K562 (cell line): ENCODE measurements around the gene CLIP1. TPM values are rescaled to one million over a fixed set of nuclear protein-coding genes. Genes with fewer than 3 reads are reported as not detected.

Experiments
- ATAC-seq: fragments of 200-7000 bp; cut with Tn5 transposase; 3 replicates; pipeline ENCODE4 v1.9.1; 2020; ENCODE audit warnings: moderate library complexity
- BruUV-seq: library from RNA; stranded (reverse); fragments of 400-500 nt; replicated peaks from 2 replicates; lab custom pipeline; 2021; lab: Mats Ljungman, UMichigan
- CTCF ChIA-PET: fragments of 300-600 bp; formaldehyde crosslinking; extraction: SDS; loops from one replicate; lab custom pipeline; 2021; ENCODE audit warnings: low intra/inter-chr PET ratio; lab: Yijun Ruan, JAX
- POLR2A ChIA-PET: fragments of 300-600, 350-650 bp; sonication (Branson Sonifier 250); formaldehyde crosslinking; extraction: SDS; loops from one replicate; lab custom pipeline; 2021; ENCODE audit warnings: antibody characterized with exemption, inconsistent platforms; lab: Yijun Ruan, JAX
- DNase-seq, 4 experiments: peaks; one replicate each; pipeline versions ENCODE4 v3.0.0 to v3.0.0-alpha.2; 2011 to 2018; ENCODE audit warnings: low spot score in 3 of 4, mixed read lengths in 3 of 4; ENCODE audit errors: extremely low read depth in 1 of 4
- FAIRE-seq: peaks from 2 replicates; lab custom pipeline; 2011; peaks lifted over from hg19 to GRCh38; lab: Jason Lieb, UNC
- H2AFZ ChIP-seq: 2 replicates; pipeline ENCODE4 v1.6.0; 2011; ENCODE audit warnings: low read depth, low read length, control low read depth, inconsistent platforms
- H3K27ac ChIP-seq: fragments of 200-600 bp; 3 replicates; pipeline ENCODE4 v1.8.0; 2011; ENCODE audit warnings: low read depth, mild to moderate bottlenecking, control low read depth, inconsistent platforms, low read length, moderate library complexity, mixed read lengths; ENCODE audit errors: extremely low read depth
- H3K27me3 ChIP-seq, 2 experiments: fragments of 300-600 bp in 1 of 2; 2 replicates in 1 of 2; 3 replicates in 1 of 2; pipeline versions ENCODE4 v1.6.0 to v1.8.0; 2011; ENCODE audit warnings: inconsistent platforms in 2 of 2, low read length in 2 of 2, mild to moderate bottlenecking in 1 of 2, mixed read lengths in 1 of 2, moderate library complexity in 1 of 2; ENCODE audit not compliant: control insufficient read depth in 2 of 2, insufficient read depth in 2 of 2
- H3K36me3 ChIP-seq: fragments of 300-600 bp; 3 replicates; pipeline ENCODE4 v1.8.0; 2011; ENCODE audit warnings: mild to moderate bottlenecking, low read length, inconsistent platforms; ENCODE audit not compliant: control insufficient read depth, insufficient read depth
- H3K4me1 ChIP-seq, 2 experiments: fragments of 200-600 bp in 1 of 2; replicated peaks in 1 of 2; 2 replicates in 1 of 2; 3 replicates in 1 of 2; pipeline versions ENCODE4 v1.5.1 to v1.8.0; 2011; ENCODE audit warnings: inconsistent platforms in 2 of 2, low read length in 2 of 2, mild to moderate bottlenecking in 1 of 2, mixed read lengths in 1 of 2, moderate library complexity in 1 of 2; ENCODE audit not compliant: control insufficient read depth in 2 of 2, insufficient read depth in 2 of 2
- H3K4me2 ChIP-seq: 2 replicates; pipeline ENCODE4 v1.6.1; 2011; ENCODE audit warnings: low read length, control low read depth, inconsistent platforms, mixed read lengths; ENCODE audit not compliant: insufficient read depth
- H3K4me3 ChIP-seq: fragments of 200-600 bp; sonication (generic), shearing (Covaris generic); 2 replicates; pipeline ENCODE4 v1.5.1; 2016; ENCODE audit warnings: control low read depth, inconsistent platforms
- H3K79me2 ChIP-seq: fragments of 200-600 bp; 3 replicates; pipeline ENCODE4 v1.8.0; 2011; ENCODE audit warnings: low read length, inconsistent platforms; ENCODE audit not compliant: control insufficient read depth, insufficient read depth
- H3K9ac ChIP-seq, 2 experiments: 2 replicates each; pipeline versions ENCODE4 v1.6.0 to v1.6.1; 2011; ENCODE audit warnings: low read depth in 2 of 2, low read length in 2 of 2, control low read depth in 1 of 2, inconsistent platforms in 1 of 2, mild to moderate bottlenecking in 1 of 2, mixed read lengths in 1 of 2; ENCODE audit not compliant: insufficient read depth in 1 of 2
- H3K9me1 ChIP-seq: one replicate; pipeline ENCODE4 v1.6.0; 2011; ENCODE audit warnings: inconsistent platforms, mild to moderate bottlenecking, low read length, moderate library complexity; ENCODE audit not compliant: control insufficient read depth, insufficient read depth
- H3K9me3 ChIP-seq: replicated peaks from 2 replicates; pipeline ENCODE4 v1.5.1; 2011; ENCODE audit warnings: low read depth, low read length, inconsistent platforms; ENCODE audit not compliant: control insufficient read depth, insufficient read depth
- H4K20me1 ChIP-seq: replicated peaks from 2 replicates; pipeline ENCODE4 v1.6.1; 2011; ENCODE audit warnings: low read length, inconsistent platforms, mixed read lengths; ENCODE audit not compliant: control insufficient read depth, insufficient read depth
- FOXK2 ChIP-seq, 2 experiments: fragments of 450-650 bp; IDR thresholded peaks in 1 of 2; conservative IDR thresholded peaks in 1 of 2; 2 replicates each; pipeline ENCODE4 v1.6.1; 2016; ENCODE audit warnings: low read depth in 2 of 2, mild to moderate bottlenecking in 1 of 2
- GABPA ChIP-seq: fragments of 200-800 bp; sonication (Bioruptor generic); conservative IDR thresholded peaks from 2 replicates; pipeline ENCODE4 v1.6.1; 2016; ENCODE audit warnings: low read depth, missing genetic modification characterization, missing compliant biosample characterization
- KDM5B ChIP-seq: fragments of 200-600 bp; sonication (generic); IDR thresholded peaks from 2 replicates; pipeline ENCODE4 v1.6.1; 2012; ENCODE audit warnings: low read depth, mild to moderate bottlenecking, moderate library complexity, low read length, control low read depth, inconsistent platforms; ENCODE audit not compliant: insufficient replicate concordance
- MCM5 ChIP-seq: fragments of 450-650 bp; IDR thresholded peaks from 2 replicates; pipeline ENCODE4 v1.6.1; 2016; ENCODE audit warnings: low read depth
- RAD51 ChIP-seq: fragments of 450-650 bp; IDR thresholded peaks from 2 replicates; pipeline ENCODE4 v1.7.1; 2016; ENCODE audit warnings: low read depth, mild to moderate bottlenecking, borderline replicate concordance
- RBBP5 ChIP-seq: fragments of 200-600 bp; sonication (generic); IDR thresholded peaks from 2 replicates; pipeline ENCODE4 v1.6.1; 2012; ENCODE audit warnings: borderline replicate concordance, mild to moderate bottlenecking, low read length, control low read depth, inconsistent platforms; ENCODE audit not compliant: insufficient read depth, poor library complexity, severe bottlenecking
- SAFB2 ChIP-seq: fragments of 200-400 bp; formaldehyde crosslinking; IDR thresholded peaks from 2 replicates; pipeline ENCODE4 v1.6.1; 2018; ENCODE audit warnings: borderline replicate concordance, low read length, low read depth, moderate library complexity; ENCODE audit not compliant: severe bottlenecking
- ZNF311 ChIP-seq: fragments of 250-450 bp; sonication (Bioruptor Pico); IDR thresholded peaks from 2 replicates; pipeline ENCODE4 v1.4.0; 2020; ENCODE audit warnings: mild to moderate bottlenecking, moderate library complexity
- ZNF644 ChIP-seq: fragments of 200-800 bp; sonication (Bioruptor generic); IDR thresholded peaks from 2 replicates; pipeline ENCODE4 v1.6.1; 2016; ENCODE audit warnings: low read depth, missing genetic modification characterization, missing compliant biosample characterization
- WGBS: fragments of 100-300 bp; shearing (Covaris generic); methylation state at CpG from one replicate; pipeline ENCODE4 v1.1.6; 2016; ENCODE audit warnings: low coverage, mixed read lengths; ENCODE audit not compliant: insufficient coverage; ENCODE audit errors: missing lambda C conversion rate; 5-methylcytosine and 5-hydroxymethylcytosine counted together
- in situ Hi-C: fragments of 300-500 bp; cut with MboI; formaldehyde crosslinking; loops from 4 replicates; pipeline ENCODE4 v1.15.0; 2018; ENCODE audit warnings: inconsistent platforms, mixed read lengths
- intact Hi-C: fragments of 100-400 bp; cut with micrococcal nuclease; formaldehyde crosslinking; loops from 2 replicates; pipeline ENCODE4 v1.14.2; 2022
- polyA plus RNA-seq, 8 experiments: library from polyadenylated mRNA; depleted of rRNA in 4 of 8; stranded (reverse) in 5 of 8; unstranded in 3 of 8; fragments of >200 nt; fragmentation: Nextera tagmentation in 2 of 8; fragmentation: Illumina TruSeq in 1 of 8; extraction: Ambion mirVana in 2 of 8; extraction: Trizol in 1 of 8; gene quantifications; 2 replicates each; pipeline versions ENCODE4 v1.2.1 to v1.2.3, GENCODE V29; 2011 to 2014; ENCODE audit warnings: inconsistent platforms in 1 of 8, missing spikeins in 1 of 8
- total RNA-seq, 7 experiments: library from RNA; depleted of rRNA in 6 of 7; stranded (reverse); fragments of >200 nt in 6 of 7; fragmentation: Illumina TruSeq in 2 of 7; extraction: Trizol in 2 of 7; gene quantifications; 2 replicates each; pipeline versions ENCODE4 v1.2.1 to v1.2.3, GENCODE V29; 2011 to 2021; ENCODE audit warnings: low replicate concordance in 1 of 7
- TF ChIP-seq, protein P1 (sequence below): fragments of 450-650 bp; IDR thresholded peaks from 2 replicates; pipeline ENCODE4 v1.6.1; 2016; ENCODE audit warnings: mild to moderate bottlenecking, moderate library complexity

The CLIP1 gene
- total and polyA plus RNA-seq, 9 of the 15 experiments (the other 6 are each of a cell fraction or from before 2014, with no cell fraction given) = 5.8 to 33.9 (median 27.6) TPM

DNA sequence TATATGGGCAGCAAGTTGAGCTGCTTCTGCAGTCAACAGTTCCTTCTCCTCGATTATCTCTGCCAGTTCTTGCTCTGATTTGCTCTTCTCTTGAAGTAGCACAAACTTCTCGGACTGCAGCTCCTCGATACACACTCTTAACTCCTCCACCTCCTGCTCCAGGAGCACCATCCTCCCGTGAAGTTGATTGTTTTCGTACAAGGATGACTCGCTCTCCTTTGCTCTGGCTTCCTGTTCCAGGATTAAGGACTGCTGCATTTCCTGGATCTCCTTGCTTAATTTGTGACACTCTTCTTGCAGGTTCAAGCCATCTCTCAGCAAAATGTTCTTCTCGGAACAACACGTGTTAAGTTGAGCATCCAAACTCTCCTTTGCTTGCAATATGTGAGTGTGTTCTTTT is 100.0 kb downstream of the CLIP1 start:
- H3K27me3 ChIP-seq = no peaks in the 10 kb centered on the region
- intact Hi-C loops (no loop called here), in situ Hi-C loops (no loop called here)
- FAIRE-seq (no peak), DNase-seq (no peak), ATAC-seq (no peak)
- peaks cover 0 to 3% of the 10 kb centered on the region in 2 experiments; a peak in 1 of 5 replicates for H3K4me1 ChIP-seq
- no peak overlapping the region for H3K4me3 ChIP-seq
- no peaks in the 10 kb centered on the region for H3K9me3 ChIP-seq
- no peaks in the 10 kb centered on the region for H4K20me1 ChIP-seq
- peaks cover 49% of the 10 kb centered on the region; the same call in 2 of the 3 replicates for H3K36me3 ChIP-seq
- CTCF ChIA-PET = no interaction called here
- no peak overlapping the region for H3K27ac ChIP-seq
- BruUV-seq = no TSS peak
- no peak overlapping the region for H2AFZ ChIP-seq
- 72% methylated on average over 8 of the region's 8 CpGs for WGBS
- H3K9ac ChIP-seq = no peak overlapping the region
- H3K9me1 ChIP-seq = no peaks in the 10 kb centered on the region
- POLR2A ChIA-PET = interaction anchor here (0.6 to 1.8 kb wide), 7 partner anchors 8 to 110 kb away, joined by 3 to 5 read pairs (median 4); no protein-coding TSS in a partner anchor
- H3K79me2 ChIP-seq = no peaks in the 10 kb centered on the region
- H3K4me2 ChIP-seq = no peak overlapping the region
- TF ChIP-seq GABPA (tag) (no peak), RBBP5 (no peak), FOXK2 (conservative IDR thresholded peaks at IDR 0.05 in 1 of 2, IDR thresholded peaks at IDR 0.05 in 1 of 2; ENCODE audit: low read depth in 2 of 2) (no peak), RAD51 (no peak), SAFB2 (no peak), ZNF644 (tag) (no peak), MCM5 (no peak), KDM5B (no peak), ZNF311 (CRISPR knock-in tag) (no peak)
- TF ChIP-seq, protein P1, sequence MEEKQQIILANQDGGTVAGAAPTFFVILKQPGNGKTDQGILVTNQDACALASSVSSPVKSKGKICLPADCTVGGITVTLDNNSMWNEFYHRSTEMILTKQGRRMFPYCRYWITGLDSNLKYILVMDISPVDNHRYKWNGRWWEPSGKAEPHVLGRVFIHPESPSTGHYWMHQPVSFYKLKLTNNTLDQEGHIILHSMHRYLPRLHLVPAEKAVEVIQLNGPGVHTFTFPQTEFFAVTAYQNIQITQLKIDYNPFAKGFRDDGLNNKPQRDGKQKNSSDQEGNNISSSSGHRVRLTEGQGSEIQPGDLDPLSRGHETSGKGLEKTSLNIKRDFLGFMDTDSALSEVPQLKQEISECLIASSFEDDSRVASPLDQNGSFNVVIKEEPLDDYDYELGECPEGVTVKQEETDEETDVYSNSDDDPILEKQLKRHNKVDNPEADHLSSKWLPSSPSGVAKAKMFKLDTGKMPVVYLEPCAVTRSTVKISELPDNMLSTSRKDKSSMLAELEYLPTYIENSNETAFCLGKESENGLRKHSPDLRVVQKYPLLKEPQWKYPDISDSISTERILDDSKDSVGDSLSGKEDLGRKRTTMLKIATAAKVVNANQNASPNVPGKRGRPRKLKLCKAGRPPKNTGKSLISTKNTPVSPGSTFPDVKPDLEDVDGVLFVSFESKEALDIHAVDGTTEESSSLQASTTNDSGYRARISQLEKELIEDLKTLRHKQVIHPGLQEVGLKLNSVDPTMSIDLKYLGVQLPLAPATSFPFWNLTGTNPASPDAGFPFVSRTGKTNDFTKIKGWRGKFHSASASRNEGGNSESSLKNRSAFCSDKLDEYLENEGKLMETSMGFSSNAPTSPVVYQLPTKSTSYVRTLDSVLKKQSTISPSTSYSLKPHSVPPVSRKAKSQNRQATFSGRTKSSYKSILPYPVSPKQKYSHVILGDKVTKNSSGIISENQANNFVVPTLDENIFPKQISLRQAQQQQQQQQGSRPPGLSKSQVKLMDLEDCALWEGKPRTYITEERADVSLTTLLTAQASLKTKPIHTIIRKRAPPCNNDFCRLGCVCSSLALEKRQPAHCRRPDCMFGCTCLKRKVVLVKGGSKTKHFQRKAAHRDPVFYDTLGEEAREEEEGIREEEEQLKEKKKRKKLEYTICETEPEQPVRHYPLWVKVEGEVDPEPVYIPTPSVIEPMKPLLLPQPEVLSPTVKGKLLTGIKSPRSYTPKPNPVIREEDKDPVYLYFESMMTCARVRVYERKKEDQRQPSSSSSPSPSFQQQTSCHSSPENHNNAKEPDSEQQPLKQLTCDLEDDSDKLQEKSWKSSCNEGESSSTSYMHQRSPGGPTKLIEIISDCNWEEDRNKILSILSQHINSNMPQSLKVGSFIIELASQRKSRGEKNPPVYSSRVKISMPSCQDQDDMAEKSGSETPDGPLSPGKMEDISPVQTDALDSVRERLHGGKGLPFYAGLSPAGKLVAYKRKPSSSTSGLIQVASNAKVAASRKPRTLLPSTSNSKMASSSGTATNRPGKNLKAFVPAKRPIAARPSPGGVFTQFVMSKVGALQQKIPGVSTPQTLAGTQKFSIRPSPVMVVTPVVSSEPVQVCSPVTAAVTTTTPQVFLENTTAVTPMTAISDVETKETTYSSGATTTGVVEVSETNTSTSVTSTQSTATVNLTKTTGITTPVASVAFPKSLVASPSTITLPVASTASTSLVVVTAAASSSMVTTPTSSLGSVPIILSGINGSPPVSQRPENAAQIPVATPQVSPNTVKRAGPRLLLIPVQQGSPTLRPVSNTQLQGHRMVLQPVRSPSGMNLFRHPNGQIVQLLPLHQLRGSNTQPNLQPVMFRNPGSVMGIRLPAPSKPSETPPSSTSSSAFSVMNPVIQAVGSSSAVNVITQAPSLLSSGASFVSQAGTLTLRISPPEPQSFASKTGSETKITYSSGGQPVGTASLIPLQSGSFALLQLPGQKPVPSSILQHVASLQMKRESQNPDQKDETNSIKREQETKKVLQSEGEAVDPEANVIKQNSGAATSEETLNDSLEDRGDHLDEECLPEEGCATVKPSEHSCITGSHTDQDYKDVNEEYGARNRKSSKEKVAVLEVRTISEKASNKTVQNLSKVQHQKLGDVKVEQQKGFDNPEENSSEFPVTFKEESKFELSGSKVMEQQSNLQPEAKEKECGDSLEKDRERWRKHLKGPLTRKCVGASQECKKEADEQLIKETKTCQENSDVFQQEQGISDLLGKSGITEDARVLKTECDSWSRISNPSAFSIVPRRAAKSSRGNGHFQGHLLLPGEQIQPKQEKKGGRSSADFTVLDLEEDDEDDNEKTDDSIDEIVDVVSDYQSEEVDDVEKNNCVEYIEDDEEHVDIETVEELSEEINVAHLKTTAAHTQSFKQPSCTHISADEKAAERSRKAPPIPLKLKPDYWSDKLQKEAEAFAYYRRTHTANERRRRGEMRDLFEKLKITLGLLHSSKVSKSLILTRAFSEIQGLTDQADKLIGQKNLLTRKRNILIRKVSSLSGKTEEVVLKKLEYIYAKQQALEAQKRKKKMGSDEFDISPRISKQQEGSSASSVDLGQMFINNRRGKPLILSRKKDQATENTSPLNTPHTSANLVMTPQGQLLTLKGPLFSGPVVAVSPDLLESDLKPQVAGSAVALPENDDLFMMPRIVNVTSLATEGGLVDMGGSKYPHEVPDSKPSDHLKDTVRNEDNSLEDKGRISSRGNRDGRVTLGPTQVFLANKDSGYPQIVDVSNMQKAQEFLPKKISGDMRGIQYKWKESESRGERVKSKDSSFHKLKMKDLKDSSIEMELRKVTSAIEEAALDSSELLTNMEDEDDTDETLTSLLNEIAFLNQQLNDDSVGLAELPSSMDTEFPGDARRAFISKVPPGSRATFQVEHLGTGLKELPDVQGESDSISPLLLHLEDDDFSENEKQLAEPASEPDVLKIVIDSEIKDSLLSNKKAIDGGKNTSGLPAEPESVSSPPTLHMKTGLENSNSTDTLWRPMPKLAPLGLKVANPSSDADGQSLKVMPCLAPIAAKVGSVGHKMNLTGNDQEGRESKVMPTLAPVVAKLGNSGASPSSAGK = no peak
